Right lobe of liver (tissue), 6 donors: ENCODE data around the gene CDKN1C. TPM values are rescaled to one million over a fixed set of nuclear protein-coding genes. Genes with fewer than 3 reads are reported as not detected.

Experiments
- ATAC-seq, 4 donors: fragments of 200-7000 bp; cut with Tn5 transposase; one replicate each; pipeline ENCODE4 v1.9.1; 2020; ENCODE audit warnings: mild to moderate bottlenecking in 4 of 4, moderate library complexity in 4 of 4
- DNase-seq, 3 donors: peaks; one replicate each; pipeline ENCODE4 v3.0.0-alpha.2; 2020
- H3K27ac ChIP-seq, 3 donors: fragments of 200-600 bp; one replicate each; pipeline ENCODE4 v1.8.0; 2022
- H3K27me3 ChIP-seq, 2 donors: fragments of 200-600 bp; one replicate each; pipeline ENCODE4 v1.8.0; 2022
- H3K36me3 ChIP-seq, 4 donors: fragments of 200-600 bp; sonication (generic) in 1 of 4; one replicate each; pipeline versions ENCODE4 v1.5.1 to v1.8.0; 2017 to 2022; ENCODE audit warnings: control low read depth in 1 of 4
- H3K4me1 ChIP-seq, 4 donors: fragments of 200-600 bp; sonication (generic) in 1 of 4; one replicate each; pipeline versions ENCODE4 v1.5.1 to v1.8.0; 2017 to 2022; ENCODE audit warnings: control low read depth in 1 of 4
- H3K4me3 ChIP-seq, 3 donors: fragments of 200-600 bp; one replicate each; pipeline ENCODE4 v1.8.0; 2022
- H3K9me3 ChIP-seq, 4 donors: fragments of 200-600 bp; sonication (generic) in 1 of 4; one replicate each; pipeline versions ENCODE4 v1.5.1 to v1.8.0; 2017 to 2022; ENCODE audit warnings: control low read depth in 1 of 4
- POLR2A ChIP-seq: fragments of 450-650 bp; IDR thresholded peaks from one replicate; pipeline ENCODE4 v1.6.1; 2017; ENCODE audit warnings: antibody characterized with exemption, mild to moderate bottlenecking
- WGBS: methylation state at CpG from one replicate; pipeline ENCODE4 v1.1.6; 2018; ENCODE audit warnings: low coverage, low lambda C conversion rate; ENCODE audit not compliant: insufficient coverage; ENCODE audit errors: missing lambda C conversion rate; 5-methylcytosine and 5-hydroxymethylcytosine counted together
- intact Hi-C, 2 donors: fragments of 100-400 bp; cut with DNase I; formaldehyde crosslinking; loops; one replicate each; pipeline versions ENCODE4 v1.11.2 to v1.14.1; 2022
- total RNA-seq, 6 experiments: library from RNA; depleted of rRNA in 2 of 6; stranded (reverse); fragments of >200 nt in 2 of 6; fragmentation: NEBNext Ultra II Directional in 3 of 6; extraction: Animal tissue kit (Norgen Biotek cat#: 25700) in 3 of 6; gene quantifications; one replicate each; pipeline versions ENCODE4 v1.1.0 to v1.2.4, GENCODE V29; 2016 to 2023
- TF ChIP-seq, protein P1 (sequence below), 4 donors: fragments of 200-600 bp in 3 of 4; fragments of 450-650 bp in 1 of 4; IDR thresholded peaks; one replicate each; pipeline versions ENCODE4 v1.5.1 to v1.8.0; 2016 to 2022; ENCODE audit warnings: antibody characterized with exemption in 4 of 4, mild to moderate bottlenecking in 2 of 4
- donor health status: DM: no; HTN: yes; CAD: no.
- donor health status: DM: no; HTN: no; CAD: no.
- donor health status: DM: no; HTN: no; CAD: no.
- donor health status: DM: no; HTN: yes; CAD: no.
- donor health status: DM: no; HTN: yes; CAD: no.

CDKN1C gene
- total RNA-seq, 6 experiments from 2014 or later = 2.2 to 8.0 (median 3.6) TPM

DNA sequence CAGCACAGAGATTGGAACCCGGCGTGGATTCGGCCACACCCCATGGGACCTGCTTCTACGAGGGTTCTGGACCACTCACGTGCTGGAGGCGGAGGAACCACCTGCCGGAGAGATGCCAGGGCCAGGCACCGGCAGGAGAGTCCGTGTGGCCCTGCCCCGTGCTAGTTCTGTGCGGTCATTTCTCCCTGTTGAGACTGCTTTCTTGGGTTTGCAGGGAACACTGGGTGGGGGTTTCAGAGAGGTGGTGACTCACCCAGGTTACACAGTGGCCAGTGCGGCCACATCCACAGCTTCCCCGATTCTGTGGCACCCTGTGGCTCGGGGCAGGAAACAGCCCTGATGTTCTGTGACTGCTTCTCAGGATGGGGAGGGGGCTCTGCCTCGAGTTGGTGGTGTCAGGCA is 47.3 kb upstream of the CDKN1C start:
- Histone ChIP-seq H3K9me3 (no peaks in the 10 kb centered on the region), H3K27ac (no peak overlapping the region), H3K27me3 (no peaks in the 10 kb centered on the region), H3K36me3 (no peaks in the 10 kb centered on the region), H3K4me3 (no peak overlapping the region), H3K4me1 (peaks cover 0 to 21% (median 9%) of the 10 kb centered on the region in 4 donors)
- no peak for ATAC-seq
- no peak for DNase-seq
- TF ChIP-seq POLR2A = no peak
- TF ChIP-seq, protein P1, sequence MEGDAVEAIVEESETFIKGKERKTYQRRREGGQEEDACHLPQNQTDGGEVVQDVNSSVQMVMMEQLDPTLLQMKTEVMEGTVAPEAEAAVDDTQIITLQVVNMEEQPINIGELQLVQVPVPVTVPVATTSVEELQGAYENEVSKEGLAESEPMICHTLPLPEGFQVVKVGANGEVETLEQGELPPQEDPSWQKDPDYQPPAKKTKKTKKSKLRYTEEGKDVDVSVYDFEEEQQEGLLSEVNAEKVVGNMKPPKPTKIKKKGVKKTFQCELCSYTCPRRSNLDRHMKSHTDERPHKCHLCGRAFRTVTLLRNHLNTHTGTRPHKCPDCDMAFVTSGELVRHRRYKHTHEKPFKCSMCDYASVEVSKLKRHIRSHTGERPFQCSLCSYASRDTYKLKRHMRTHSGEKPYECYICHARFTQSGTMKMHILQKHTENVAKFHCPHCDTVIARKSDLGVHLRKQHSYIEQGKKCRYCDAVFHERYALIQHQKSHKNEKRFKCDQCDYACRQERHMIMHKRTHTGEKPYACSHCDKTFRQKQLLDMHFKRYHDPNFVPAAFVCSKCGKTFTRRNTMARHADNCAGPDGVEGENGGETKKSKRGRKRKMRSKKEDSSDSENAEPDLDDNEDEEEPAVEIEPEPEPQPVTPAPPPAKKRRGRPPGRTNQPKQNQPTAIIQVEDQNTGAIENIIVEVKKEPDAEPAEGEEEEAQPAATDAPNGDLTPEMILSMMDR (IDR thresholded peaks at IDR 0.05) = no peak
- intact Hi-C loops = no loop called here
- 76% methylated on average over 2 of the region's 15 CpGs for WGBS

DNA sequence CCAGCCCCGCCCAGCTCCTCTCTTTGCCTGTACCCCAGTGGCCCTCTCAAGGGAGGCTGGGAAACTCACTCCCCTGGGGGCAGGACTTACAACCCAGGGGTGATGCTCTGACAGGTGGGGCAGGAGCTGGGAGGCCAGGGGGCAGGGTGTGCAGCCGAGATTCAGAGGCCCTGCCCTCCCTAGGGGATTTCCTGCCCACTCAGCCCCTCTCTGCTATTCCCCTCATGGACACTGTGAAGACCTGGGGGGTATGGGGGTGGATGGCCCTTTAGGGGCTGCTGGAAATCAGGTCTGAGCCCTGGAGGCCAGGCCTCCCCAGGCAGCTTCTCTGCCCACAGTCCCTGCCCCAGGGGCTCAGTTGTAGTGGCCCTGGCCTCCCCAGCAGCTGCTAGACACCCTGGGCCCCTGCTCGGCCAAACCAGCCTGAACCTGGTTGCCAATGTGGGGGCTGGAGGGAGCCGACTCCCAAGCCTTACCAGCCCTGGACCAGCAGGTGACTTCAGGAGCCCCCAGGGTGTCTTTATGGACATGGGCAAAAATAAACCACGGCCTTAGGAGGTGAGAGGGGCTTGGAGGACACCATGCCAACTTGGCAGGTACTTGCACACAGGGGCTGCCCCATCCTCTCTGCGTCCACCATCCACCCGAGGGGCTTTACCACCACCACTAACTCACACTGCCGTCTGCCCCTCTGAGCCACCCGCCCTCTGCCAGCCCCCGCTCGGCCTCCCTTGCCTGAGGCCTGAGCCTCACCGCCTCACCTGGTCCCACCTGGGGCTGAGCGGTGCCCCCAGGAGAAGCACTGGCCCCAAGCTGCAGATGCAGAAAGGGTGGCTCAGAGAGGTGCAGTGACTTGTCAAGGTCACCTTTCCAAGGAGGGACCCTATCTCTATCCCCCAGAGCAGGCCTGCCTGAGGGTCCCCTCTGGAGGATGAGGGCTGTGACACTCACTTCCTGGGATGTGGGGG is 46.5 kb upstream of the CDKN1C start:
- Histone ChIP-seq H3K4me3 (no peak overlapping the region), H3K9me3 (no peaks in the 10 kb centered on the region), H3K27ac (no peak overlapping the region), H3K27me3 (no peaks in the 10 kb centered on the region), H3K4me1 (peaks cover 0 to 21% (median 9%) of the 10 kb centered on the region in 4 donors), H3K36me3 (no peaks in the 10 kb centered on the region)
- no peak for ATAC-seq
- DNase-seq = no peak
- intact Hi-C loops = no loop called here
- TF ChIP-seq, protein P1 (IDR thresholded peaks at IDR 0.05) = no peak
- no peak for TF ChIP-seq POLR2A
- 17% methylated on average over 2 of the region's 13 CpGs for WGBS

DNA sequence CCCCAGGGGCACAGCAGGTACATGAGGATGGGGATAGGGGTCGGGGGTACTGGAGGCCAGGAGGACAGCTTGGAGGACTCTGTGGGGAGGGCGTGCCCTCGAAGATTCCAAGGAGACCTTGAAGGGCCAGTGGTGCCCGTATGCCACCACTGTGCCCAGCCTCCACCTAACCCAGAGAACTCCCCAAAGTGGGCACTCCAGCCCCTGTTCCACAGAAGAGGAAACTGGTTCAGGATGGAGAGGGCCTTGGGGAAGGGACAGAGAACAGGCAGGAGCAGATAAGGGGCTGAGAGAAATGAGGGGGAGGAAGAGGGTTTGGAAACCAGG is 45.8 kb upstream of the CDKN1C start:
- ATAC-seq = no peak
- no peak for TF ChIP-seq POLR2A
- WGBS = 61% methylated on average over 4 of the region's 4 CpGs
- Histone ChIP-seq H3K27me3 (no peaks in the 10 kb centered on the region), H3K4me3 (no peak overlapping the region), H3K36me3 (no peaks in the 10 kb centered on the region), H3K27ac (no peak overlapping the region), H3K9me3 (no peaks in the 10 kb centered on the region), H3K4me1 (peaks cover 0 to 21% (median 9%) of the 10 kb centered on the region in 4 donors)
- DNase-seq = no peak
- intact Hi-C loops = no loop called here

- Histone ChIP-seq H3K27me3 (no peaks in the 10 kb centered on the region), H3K4me3 (peak overlapping the region; percentile 49 to 69 (median 54)), H3K9me3 (no peaks in the 10 kb centered on the region), H3K4me1 (peaks cover 0 to 21% (median 9%) of the 10 kb centered on the region in 4 donors), H3K27ac (peak overlapping the region in 1 of 3 donors; percentile 70), H3K36me3 (no peaks in the 10 kb centered on the region)
- ATAC-seq (peak; percentile 77 to 90 (median 86)), DNase-seq (peak; percentile 91 to 92 (median 91))
- TF ChIP-seq, protein P1 (IDR thresholded peaks at IDR 0.05) = peak; percentile 84 to 90 (median 88)
- no peak for TF ChIP-seq POLR2A
- intact Hi-C loops = no loop called here
- 2% methylated on average over 7 of the region's 21 CpGs for WGBS
Observed at GRCh38 chr11:2930704-2931419, 45.3 kb upstream of the CDKN1C start.
